Astrocyte (in vitro differentiated cells and primary cell): Measurements from ENCODE around the gene SNRNP25. TPM values are rescaled to one million over a fixed set of nuclear protein-coding genes. Genes with fewer than 3 reads are reported as not detected.

Experiments used
- DNase-seq: peaks from one replicate; pipeline ENCODE4 v3.0.0-alpha.2; 2010; ENCODE audit warnings: low read depth
- FAIRE-seq: peaks from 2 replicates; lab custom pipeline; 2011; peaks lifted over from hg19 to GRCh38; lab: Jason Lieb, UNC
- H2AFZ ChIP-seq: 2 replicates; pipeline ENCODE4 v1.6.0; 2012; ENCODE audit warnings: low read depth, low read length, inconsistent platforms
- H3K27ac ChIP-seq: 2 replicates; pipeline ENCODE4 v1.5.1; 2011; ENCODE audit warnings: low read depth, low read length, inconsistent platforms
- H3K27me3 ChIP-seq: 2 replicates; pipeline ENCODE4 v1.6.0; 2011; ENCODE audit warnings: low read length, inconsistent platforms; ENCODE audit not compliant: insufficient read depth
- H3K36me3 ChIP-seq: 2 replicates; pipeline ENCODE4 v1.5.1; 2011; ENCODE audit warnings: low read length, inconsistent platforms; ENCODE audit not compliant: insufficient read depth
- H3K4me1 ChIP-seq: 2 replicates; pipeline ENCODE4 v1.5.1; 2011; ENCODE audit warnings: low read length, inconsistent platforms; ENCODE audit not compliant: insufficient read depth
- H3K4me2 ChIP-seq: 2 replicates; pipeline ENCODE4 v1.6.0; 2012; ENCODE audit warnings: low read length, inconsistent platforms
- H3K4me3 ChIP-seq: 2 replicates; pipeline ENCODE4 v1.5.1; 2011; ENCODE audit warnings: low read depth, mild to moderate bottlenecking, low read length, inconsistent platforms; ENCODE audit not compliant: insufficient read depth
- H3K79me2 ChIP-seq: 2 replicates; pipeline ENCODE4 v1.6.0; 2012; ENCODE audit warnings: mild to moderate bottlenecking, low read length, inconsistent platforms; ENCODE audit not compliant: insufficient read depth
- H3K9ac ChIP-seq: 2 replicates; pipeline ENCODE4 v1.6.0; 2012; ENCODE audit warnings: mild to moderate bottlenecking, low read length, inconsistent platforms
- H3K9me3 ChIP-seq: 2 replicates; pipeline ENCODE4 v1.5.1; 2012; ENCODE audit warnings: low read depth, mild to moderate bottlenecking, low read length, inconsistent platforms; ENCODE audit not compliant: insufficient read depth
- H4K20me1 ChIP-seq: 2 replicates; pipeline ENCODE4 v1.6.0; 2012; ENCODE audit warnings: low read length, inconsistent platforms; ENCODE audit not compliant: insufficient read depth
- H3K27ac Mint-ChIP-seq: one replicate; pipeline ENCODE4 v1.8.0; 2021; ENCODE audit warnings: mild to moderate bottlenecking, mixed read lengths; ENCODE audit not compliant: unreplicated experiment
- H3K27me3 Mint-ChIP-seq: one replicate; pipeline ENCODE4 v1.8.0; 2021; ENCODE audit warnings: low read depth, mixed read lengths; ENCODE audit not compliant: unreplicated experiment
- H3K36me3 Mint-ChIP-seq: one replicate; pipeline ENCODE4 v1.8.0; 2021; ENCODE audit warnings: low read depth, mixed read lengths; ENCODE audit not compliant: unreplicated experiment
- H3K4me1 Mint-ChIP-seq: one replicate; pipeline ENCODE4 v1.8.0; 2021; ENCODE audit warnings: low read depth, mixed read lengths; ENCODE audit not compliant: unreplicated experiment
- H3K4me3 Mint-ChIP-seq: one replicate; pipeline ENCODE4 v1.8.0; 2021; ENCODE audit warnings: mild to moderate bottlenecking, moderate library complexity, mixed read lengths; ENCODE audit not compliant: unreplicated experiment
- H3K9me3 Mint-ChIP-seq: one replicate; pipeline ENCODE4 v1.8.0; 2021; ENCODE audit warnings: mild to moderate bottlenecking, mixed read lengths; ENCODE audit not compliant: unreplicated experiment
- CTCF ChIP-seq: IDR thresholded peaks from 2 replicates; pipeline ENCODE4 v1.5.1; 2011; ENCODE audit warnings: low read depth, mild to moderate bottlenecking, inconsistent platforms, low read length, moderate library complexity; ENCODE audit not compliant: insufficient read depth
- EZH2 ChIP-seq: IDR thresholded peaks from 2 replicates; pipeline ENCODE4 v1.6.1; 2012; ENCODE audit warnings: mild to moderate bottlenecking, low read length, inconsistent platforms; ENCODE audit not compliant: insufficient read depth
- total RNA-seq: library from RNA; stranded (reverse); gene quantifications from 2 replicates; pipeline ENCODE4 v1.2.1, GENCODE V29; 2021

Gene SNRNP25
- total RNA-seq, 1 donor from 2014 or later = 34.1 TPM

- no peaks in the 10 kb centered on the region for H3K27me3 ChIP-seq
- Mint-ChIP-seq H3K4me3 (no peak overlapping the region), H3K4me1 (peaks cover 1% of the 10 kb centered on the region), H3K36me3 (peaks cover 23% of the 10 kb centered on the region), H3K27me3 (no peaks in the 10 kb centered on the region), H3K27ac (no peak overlapping the region), H3K9me3 (no peaks in the 10 kb centered on the region)
- H4K20me1 ChIP-seq = peaks cover 73% of the 10 kb centered on the region
- no peak overlapping the region for H3K27ac ChIP-seq
- no peak overlapping the region for H3K4me2 ChIP-seq
- FAIRE-seq (no peak), DNase-seq (no peak)
- H3K79me2 ChIP-seq = peaks cover 17% of the 10 kb centered on the region
- no peak overlapping the region for H3K4me3 ChIP-seq
- H3K4me1 ChIP-seq = no peaks in the 10 kb centered on the region
- TF ChIP-seq EZH2 (no peak), CTCF (no peak)
- no peaks in the 10 kb centered on the region for H3K9me3 ChIP-seq
- no peak overlapping the region for H2AFZ ChIP-seq
- no peak overlapping the region for H3K9ac ChIP-seq
- peaks cover 28% of the 10 kb centered on the region for H3K36me3 ChIP-seq
These were observed 8.8 kb downstream of the SNRNP25 start for GRCh38 chr16:62283-62967.

GRCh38 chr16:62968-63391 lies 9.4 kb downstream of the SNRNP25 start:
- Histone ChIP-seq H3K4me2 (no peak overlapping the region), H3K27ac (no peak overlapping the region), H3K79me2 (peaks cover 22% of the 10 kb centered on the region), H3K9me3 (no peaks in the 10 kb centered on the region), H2AFZ (no peak overlapping the region), H3K4me3 (no peak overlapping the region), H3K36me3 (peaks cover 25% of the 10 kb centered on the region), H4K20me1 (peaks cover 73% of the 10 kb centered on the region), H3K4me1 (no peaks in the 10 kb centered on the region), H3K27me3 (no peaks in the 10 kb centered on the region), H3K9ac (no peak overlapping the region)
- TF ChIP-seq CTCF (no peak), EZH2 (no peak)
- Mint-ChIP-seq H3K4me3 (no peak overlapping the region), H3K9me3 (no peaks in the 10 kb centered on the region), H3K4me1 (peaks cover 5% of the 10 kb centered on the region), H3K36me3 (peaks cover 21% of the 10 kb centered on the region), H3K27ac (no peak overlapping the region), H3K27me3 (no peaks in the 10 kb centered on the region)
- DNase-seq (no peak), FAIRE-seq (no peak)

GRCh38 chr16:63466-63865 lies 9.8 kb downstream of the SNRNP25 start:
- Histone ChIP-seq H2AFZ (no peak overlapping the region), H3K27me3 (no peaks in the 10 kb centered on the region), H3K9ac (no peak overlapping the region), H3K4me2 (no peak overlapping the region), H3K9me3 (no peaks in the 10 kb centered on the region), H3K4me3 (no peak overlapping the region), H3K79me2 (peaks cover 27% of the 10 kb centered on the region), H4K20me1 (peaks cover 73% of the 10 kb centered on the region), H3K36me3 (peaks cover 21% of the 10 kb centered on the region), H3K27ac (no peak overlapping the region), H3K4me1 (peaks cover 5% of the 10 kb centered on the region)
- H3K9me3 Mint-ChIP-seq = no peaks in the 10 kb centered on the region
- no peak for TF ChIP-seq CTCF
- no peak for DNase-seq
- H3K36me3 Mint-ChIP-seq = peaks cover 19% of the 10 kb centered on the region
- H3K27ac Mint-ChIP-seq = no peak overlapping the region
- H3K4me1 Mint-ChIP-seq = peaks cover 8% of the 10 kb centered on the region
- no peak overlapping the region for H3K4me3 Mint-ChIP-seq
- H3K27me3 Mint-ChIP-seq = no peaks in the 10 kb centered on the region
- no peak for FAIRE-seq
